K562 (cell line): Measurements from ENCODE around the gene TMEM273. TPM values are rescaled to one million over a fixed set of nuclear protein-coding genes. Genes with fewer than 3 reads are reported as not detected.

ENCODE experiments used
- ATAC-seq: fragments of 200-7000 bp; cut with Tn5 transposase; 3 replicates; pipeline ENCODE4 v1.9.1; 2020; ENCODE audit warnings: moderate library complexity
- BruUV-seq: library from RNA; stranded (reverse); fragments of 400-500 nt; replicated peaks from 2 replicates; lab custom pipeline; 2021; lab: Mats Ljungman, UMichigan
- CTCF ChIA-PET: fragments of 300-600 bp; formaldehyde crosslinking; extraction: SDS; loops from one replicate; lab custom pipeline; 2021; ENCODE audit warnings: low intra/inter-chr PET ratio; lab: Yijun Ruan, JAX
- POLR2A ChIA-PET: fragments of 300-600, 350-650 bp; sonication (Branson Sonifier 250); formaldehyde crosslinking; extraction: SDS; loops from one replicate; lab custom pipeline; 2021; ENCODE audit warnings: antibody characterized with exemption, inconsistent platforms; lab: Yijun Ruan, JAX
- DNase-seq, 4 experiments: peaks; one replicate each; pipeline versions ENCODE4 v3.0.0 to v3.0.0-alpha.2; 2011 to 2018; ENCODE audit warnings: low spot score in 3 of 4, mixed read lengths in 3 of 4; ENCODE audit errors: extremely low read depth in 1 of 4
- FAIRE-seq: peaks from 2 replicates; lab custom pipeline; 2011; peaks lifted over from hg19 to GRCh38; lab: Jason Lieb, UNC
- H2AFZ ChIP-seq: 2 replicates; pipeline ENCODE4 v1.6.0; 2011; ENCODE audit warnings: low read depth, low read length, control low read depth, inconsistent platforms
- H3K27ac ChIP-seq: fragments of 200-600 bp; 3 replicates; pipeline ENCODE4 v1.8.0; 2011; ENCODE audit warnings: low read depth, mild to moderate bottlenecking, control low read depth, inconsistent platforms, low read length, moderate library complexity, mixed read lengths; ENCODE audit errors: extremely low read depth
- H3K27me3 ChIP-seq, 2 experiments: fragments of 300-600 bp in 1 of 2; 2 replicates in 1 of 2; 3 replicates in 1 of 2; pipeline versions ENCODE4 v1.6.0 to v1.8.0; 2011; ENCODE audit warnings: inconsistent platforms in 2 of 2, low read length in 2 of 2, mild to moderate bottlenecking in 1 of 2, mixed read lengths in 1 of 2, moderate library complexity in 1 of 2; ENCODE audit not compliant: control insufficient read depth in 2 of 2, insufficient read depth in 2 of 2
- H3K36me3 ChIP-seq: fragments of 300-600 bp; 3 replicates; pipeline ENCODE4 v1.8.0; 2011; ENCODE audit warnings: mild to moderate bottlenecking, low read length, inconsistent platforms; ENCODE audit not compliant: control insufficient read depth, insufficient read depth
- H3K4me1 ChIP-seq, 2 experiments: fragments of 200-600 bp in 1 of 2; replicated peaks in 1 of 2; 2 replicates in 1 of 2; 3 replicates in 1 of 2; pipeline versions ENCODE4 v1.5.1 to v1.8.0; 2011; ENCODE audit warnings: inconsistent platforms in 2 of 2, low read length in 2 of 2, mild to moderate bottlenecking in 1 of 2, mixed read lengths in 1 of 2, moderate library complexity in 1 of 2; ENCODE audit not compliant: control insufficient read depth in 2 of 2, insufficient read depth in 2 of 2
- H3K4me2 ChIP-seq: 2 replicates; pipeline ENCODE4 v1.6.1; 2011; ENCODE audit warnings: low read length, control low read depth, inconsistent platforms, mixed read lengths; ENCODE audit not compliant: insufficient read depth
- H3K4me3 ChIP-seq: fragments of 200-600 bp; sonication (generic), shearing (Covaris generic); 2 replicates; pipeline ENCODE4 v1.5.1; 2016; ENCODE audit warnings: control low read depth, inconsistent platforms
- H3K79me2 ChIP-seq: fragments of 200-600 bp; 3 replicates; pipeline ENCODE4 v1.8.0; 2011; ENCODE audit warnings: low read length, inconsistent platforms; ENCODE audit not compliant: control insufficient read depth, insufficient read depth
- H3K9ac ChIP-seq, 2 experiments: 2 replicates each; pipeline versions ENCODE4 v1.6.0 to v1.6.1; 2011; ENCODE audit warnings: low read depth in 2 of 2, low read length in 2 of 2, control low read depth in 1 of 2, inconsistent platforms in 1 of 2, mild to moderate bottlenecking in 1 of 2, mixed read lengths in 1 of 2; ENCODE audit not compliant: insufficient read depth in 1 of 2
- H3K9me1 ChIP-seq: one replicate; pipeline ENCODE4 v1.6.0; 2011; ENCODE audit warnings: inconsistent platforms, mild to moderate bottlenecking, low read length, moderate library complexity; ENCODE audit not compliant: control insufficient read depth, insufficient read depth
- H3K9me3 ChIP-seq: replicated peaks from 2 replicates; pipeline ENCODE4 v1.5.1; 2011; ENCODE audit warnings: low read depth, low read length, inconsistent platforms; ENCODE audit not compliant: control insufficient read depth, insufficient read depth
- H4K20me1 ChIP-seq: replicated peaks from 2 replicates; pipeline ENCODE4 v1.6.1; 2011; ENCODE audit warnings: low read length, inconsistent platforms, mixed read lengths; ENCODE audit not compliant: control insufficient read depth, insufficient read depth
- ZNF318 ChIP-seq, 2 experiments: fragments of 450-650 bp; IDR thresholded peaks; 2 replicates each; pipeline ENCODE4 v1.6.1; 2016; ENCODE audit warnings: mild to moderate bottlenecking in 2 of 2, borderline replicate concordance in 1 of 2, low read depth in 1 of 2, moderate library complexity in 1 of 2
- WGBS: fragments of 100-300 bp; shearing (Covaris generic); methylation state at CpG from one replicate; pipeline ENCODE4 v1.1.6; 2016; ENCODE audit warnings: low coverage, mixed read lengths; ENCODE audit not compliant: insufficient coverage; ENCODE audit errors: missing lambda C conversion rate; 5-methylcytosine and 5-hydroxymethylcytosine counted together
- in situ Hi-C: fragments of 300-500 bp; cut with MboI; formaldehyde crosslinking; loops from 4 replicates; pipeline ENCODE4 v1.15.0; 2018; ENCODE audit warnings: inconsistent platforms, mixed read lengths
- intact Hi-C: fragments of 100-400 bp; cut with micrococcal nuclease; formaldehyde crosslinking; loops from 2 replicates; pipeline ENCODE4 v1.14.2; 2022
- polyA plus RNA-seq, 8 experiments: library from polyadenylated mRNA; depleted of rRNA in 4 of 8; stranded (reverse) in 5 of 8; unstranded in 3 of 8; fragments of >200 nt; fragmentation: Nextera tagmentation in 2 of 8; fragmentation: Illumina TruSeq in 1 of 8; extraction: Ambion mirVana in 2 of 8; extraction: Trizol in 1 of 8; gene quantifications; 2 replicates each; pipeline versions ENCODE4 v1.2.1 to v1.2.3, GENCODE V29; 2011 to 2014; ENCODE audit warnings: inconsistent platforms in 1 of 8, missing spikeins in 1 of 8
- total RNA-seq, 7 experiments: library from RNA; depleted of rRNA in 6 of 7; stranded (reverse); fragments of >200 nt in 6 of 7; fragmentation: Illumina TruSeq in 2 of 7; extraction: Trizol in 2 of 7; gene quantifications; 2 replicates each; pipeline versions ENCODE4 v1.2.1 to v1.2.3, GENCODE V29; 2011 to 2021; ENCODE audit warnings: low replicate concordance in 1 of 7
- TF ChIP-seq, protein P1 (sequence below): fragments of 450-650 bp; IDR thresholded peaks from 2 replicates; pipeline ENCODE4 v1.6.1; 2017; ENCODE audit warnings: antibody characterized with exemption, mild to moderate bottlenecking

The TMEM273 gene
- total and polyA plus RNA-seq, 9 of the 15 experiments (the other 6 are each of a cell fraction or from before 2014, with no cell fraction given), result 39.2 to 131 (median 95.6) TPM

DNA sequence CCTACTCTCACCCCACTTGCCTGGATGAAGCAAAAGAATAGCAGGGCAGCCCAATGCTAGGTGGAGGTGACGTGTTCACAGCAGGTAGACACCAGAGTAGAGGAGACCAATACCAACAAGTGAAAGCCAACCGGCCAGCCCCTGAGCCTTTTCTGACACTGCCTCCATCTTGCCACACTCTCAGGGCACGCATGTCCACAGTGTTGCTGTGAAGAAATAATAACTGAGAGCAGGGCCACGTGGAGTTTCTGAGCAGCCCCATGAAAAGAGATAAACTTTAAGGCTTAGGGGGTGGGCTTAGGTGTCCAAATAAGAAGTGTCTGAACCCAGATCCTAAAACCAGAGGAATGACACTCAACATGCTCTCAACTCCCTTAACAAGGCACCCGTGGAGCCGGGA is 9.0 kb upstream of the TMEM273 start:
- Histone ChIP-seq H3K27ac (0 out of 3 replicates have a peak overlapping the region, but pooled peaks have one; percentile 15), H3K36me3 (no peaks in the 10 kb centered on the region), H3K9ac (no peak overlapping the region; a peak in 1 of 4 replicates), H3K27me3 (no peaks in the 10 kb centered on the region), H3K4me3 (no peak overlapping the region), H3K9me3 (no peaks in the 10 kb centered on the region), H4K20me1 (no peaks in the 10 kb centered on the region), H3K79me2 (no peaks in the 10 kb centered on the region), H3K4me1 (peaks cover 0 to 6% of the 10 kb centered on the region in 2 experiments; a peak in 3 of 5 replicates), H2AFZ (peak overlapping the region; percentile 85), H3K9me1 (no peaks in the 10 kb centered on the region), H3K4me2 (no peak overlapping the region)
- 68% methylated on average over 6 of the region's 6 CpGs for WGBS
- no TSS peak for BruUV-seq
- peak; percentile 61 for ATAC-seq
- FAIRE-seq, result no peak
- in situ Hi-C loops, result no loop called here
- no peak for DNase-seq
- POLR2A ChIA-PET, result interaction anchor here (1.8 to 1.9 kb wide), 2 partner anchors 9 to 11 kb away, joined by 5 read pairs; partner anchors contain the start of gene TMEM273
- CTCF ChIA-PET, result no interaction called here
- intact Hi-C loops, result no loop called here
- TF ChIP-seq, protein P1, sequence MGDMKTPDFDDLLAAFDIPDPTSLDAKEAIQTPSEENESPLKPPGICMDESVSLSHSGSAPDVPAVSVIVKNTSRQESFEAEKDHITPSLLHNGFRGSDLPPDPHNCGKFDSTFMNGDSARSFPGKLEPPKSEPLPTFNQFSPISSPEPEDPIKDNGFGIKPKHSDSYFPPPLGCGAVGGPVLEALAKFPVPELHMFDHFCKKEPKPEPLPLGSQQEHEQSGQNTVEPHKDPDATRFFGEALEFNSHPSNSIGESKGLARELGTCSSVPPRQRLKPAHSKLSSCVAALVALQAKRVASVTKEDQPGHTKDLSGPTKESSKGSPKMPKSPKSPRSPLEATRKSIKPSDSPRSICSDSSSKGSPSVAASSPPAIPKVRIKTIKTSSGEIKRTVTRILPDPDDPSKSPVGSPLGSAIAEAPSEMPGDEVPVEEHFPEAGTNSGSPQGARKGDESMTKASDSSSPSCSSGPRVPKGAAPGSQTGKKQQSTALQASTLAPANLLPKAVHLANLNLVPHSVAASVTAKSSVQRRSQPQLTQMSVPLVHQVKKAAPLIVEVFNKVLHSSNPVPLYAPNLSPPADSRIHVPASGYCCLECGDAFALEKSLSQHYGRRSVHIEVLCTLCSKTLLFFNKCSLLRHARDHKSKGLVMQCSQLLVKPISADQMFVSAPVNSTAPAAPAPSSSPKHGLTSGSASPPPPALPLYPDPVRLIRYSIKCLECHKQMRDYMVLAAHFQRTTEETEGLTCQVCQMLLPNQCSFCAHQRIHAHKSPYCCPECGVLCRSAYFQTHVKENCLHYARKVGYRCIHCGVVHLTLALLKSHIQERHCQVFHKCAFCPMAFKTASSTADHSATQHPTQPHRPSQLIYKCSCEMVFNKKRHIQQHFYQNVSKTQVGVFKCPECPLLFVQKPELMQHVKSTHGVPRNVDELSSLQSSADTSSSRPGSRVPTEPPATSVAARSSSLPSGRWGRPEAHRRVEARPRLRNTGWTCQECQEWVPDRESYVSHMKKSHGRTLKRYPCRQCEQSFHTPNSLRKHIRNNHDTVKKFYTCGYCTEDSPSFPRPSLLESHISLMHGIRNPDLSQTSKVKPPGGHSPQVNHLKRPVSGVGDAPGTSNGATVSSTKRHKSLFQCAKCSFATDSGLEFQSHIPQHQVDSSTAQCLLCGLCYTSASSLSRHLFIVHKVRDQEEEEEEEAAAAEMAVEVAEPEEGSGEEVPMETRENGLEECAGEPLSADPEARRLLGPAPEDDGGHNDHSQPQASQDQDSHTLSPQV, result 0 out of 2 replicates have a peak, but pooled peaks have one; percentile 33
- no peak for TF ChIP-seq ZNF318 (IDR thresholded peaks at IDR 0.05; ENCODE audit: borderline replicate concordance in 1 of 2, low read depth in 1 of 2)
